ENCODE measurements around the gene EGLN3.
"Not testable (repeated sequence)": the region's sequence is repeated elsewhere in the genome, so short reads cannot be mapped to it uniquely, and the experiment has no call there.

EGLN3 gene

DNA sequence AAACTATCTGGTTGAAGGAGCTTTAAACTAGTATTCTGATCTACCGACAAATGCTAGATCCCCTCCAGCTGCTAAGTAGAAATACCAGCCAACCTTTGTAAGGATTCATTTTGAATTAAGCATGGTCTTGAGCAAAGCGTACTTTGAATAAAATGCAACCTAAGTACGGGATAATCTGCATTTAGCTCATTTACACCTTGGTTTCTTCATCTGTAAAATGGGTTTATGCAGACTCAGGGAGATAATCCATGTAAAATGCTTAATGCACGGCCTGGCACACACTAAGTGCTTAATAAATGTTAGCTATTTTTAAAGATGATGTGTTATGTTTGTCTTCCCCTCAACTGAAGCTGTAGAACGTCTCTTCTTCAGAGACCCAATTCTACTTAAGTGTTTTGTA, 15.9 kb downstream of the EGLN3 start:
- DNase-seq: no peak

DNA sequence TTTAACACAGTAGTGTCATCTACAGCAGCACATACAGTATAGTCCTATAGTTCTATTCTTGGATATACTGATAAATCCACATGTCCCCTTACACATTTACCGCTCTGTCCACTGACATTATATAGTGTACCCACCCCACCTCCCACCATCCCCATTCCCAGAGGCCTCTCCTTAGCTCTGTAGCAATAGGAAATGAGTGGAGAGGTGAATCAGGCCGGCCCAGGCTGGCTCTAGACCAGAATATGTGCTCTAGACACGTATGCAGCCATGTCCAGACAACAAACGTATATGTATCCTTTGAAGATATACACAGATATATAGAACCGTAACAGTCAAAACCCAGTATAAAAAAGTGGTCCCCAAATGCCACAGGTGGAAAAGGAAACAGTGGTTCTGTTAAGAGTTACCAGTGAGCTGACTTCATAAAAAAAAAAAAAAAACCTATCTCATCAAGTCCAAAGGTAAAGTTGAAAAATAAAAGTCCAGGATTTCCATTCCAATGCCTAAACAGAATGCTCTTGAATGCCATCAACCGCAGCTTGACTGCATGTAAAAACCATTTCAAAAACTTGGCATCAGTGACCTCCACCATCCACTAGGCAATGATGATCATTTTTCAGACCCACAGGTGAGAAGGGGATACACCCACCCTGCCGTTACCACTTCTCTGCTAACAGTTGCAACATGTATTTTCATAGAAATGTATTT, 16.7 kb downstream of the EGLN3 start:
- DNase-seq: no peak

DNA sequence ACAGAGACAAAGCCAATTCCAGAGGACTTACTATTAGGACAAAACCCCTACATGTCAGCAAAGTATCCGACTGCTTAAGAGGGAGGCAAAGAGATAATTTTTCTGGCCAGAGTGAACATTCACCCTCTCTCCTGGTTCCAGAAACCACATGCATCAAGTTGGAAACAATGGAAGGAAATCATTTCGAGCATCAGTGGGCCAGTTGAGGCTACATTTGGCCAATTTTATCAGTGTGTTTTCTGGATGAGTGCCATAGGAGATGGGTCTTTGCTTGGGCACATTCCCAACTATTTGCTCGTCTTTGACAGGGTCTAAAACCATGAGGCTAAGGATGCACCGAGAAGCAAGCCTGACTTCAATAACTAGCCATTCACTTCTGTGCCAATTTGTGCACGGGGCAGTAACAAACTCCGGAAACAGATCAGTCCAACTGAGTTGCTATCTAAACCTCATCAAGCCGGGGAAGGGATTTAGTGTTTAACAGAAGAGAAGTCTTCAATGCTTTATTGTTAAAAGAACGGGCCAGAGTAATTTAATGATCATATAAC, 17.4 kb downstream of the EGLN3 start:
- no peak for DNase-seq

DNA sequence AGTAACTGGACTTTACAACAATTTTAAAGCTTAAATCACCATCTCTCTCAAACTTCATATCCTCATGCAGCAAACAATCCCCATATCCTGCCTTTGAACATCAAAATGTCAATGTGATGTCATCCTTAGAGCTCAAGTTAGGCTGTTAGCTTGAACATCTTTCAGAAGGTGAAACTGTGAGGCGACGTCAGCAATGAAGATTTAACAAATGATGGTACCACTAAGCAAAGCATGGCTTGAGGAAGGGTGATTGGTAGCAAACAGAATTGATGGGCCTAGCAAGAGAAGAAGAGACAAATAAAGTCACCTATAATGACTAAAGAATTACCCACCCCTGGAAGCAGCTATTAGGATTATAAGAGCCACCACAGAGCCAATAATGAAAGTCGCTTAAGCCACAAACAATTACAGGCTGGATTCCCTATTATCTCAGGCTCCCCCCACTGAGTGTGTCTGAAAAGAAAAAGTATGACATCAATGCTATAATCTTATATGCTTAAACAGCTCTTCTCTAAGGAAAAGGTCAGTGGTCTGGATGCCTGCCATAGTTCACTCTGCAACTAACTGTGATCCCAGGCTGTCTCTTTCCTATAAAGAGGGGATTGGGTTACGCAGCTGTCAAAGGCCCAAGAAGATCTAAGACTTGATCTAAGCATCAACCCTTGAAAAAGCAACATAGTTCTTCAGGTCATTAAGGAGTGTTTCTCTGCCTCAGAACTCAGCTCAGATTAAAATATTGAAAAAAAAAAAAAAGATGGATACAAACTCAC, 18.1 kb downstream of the EGLN3 start:
- DNase-seq: no peak

GRCh38 chr14:33932033-33932432, 18.8 kb downstream of the EGLN3 start:
- no peak for DNase-seq

- DNase-seq: no peak
These were observed 19.4 kb downstream of the EGLN3 start for GRCh38 chr14:33931461-33931860.

DNA sequence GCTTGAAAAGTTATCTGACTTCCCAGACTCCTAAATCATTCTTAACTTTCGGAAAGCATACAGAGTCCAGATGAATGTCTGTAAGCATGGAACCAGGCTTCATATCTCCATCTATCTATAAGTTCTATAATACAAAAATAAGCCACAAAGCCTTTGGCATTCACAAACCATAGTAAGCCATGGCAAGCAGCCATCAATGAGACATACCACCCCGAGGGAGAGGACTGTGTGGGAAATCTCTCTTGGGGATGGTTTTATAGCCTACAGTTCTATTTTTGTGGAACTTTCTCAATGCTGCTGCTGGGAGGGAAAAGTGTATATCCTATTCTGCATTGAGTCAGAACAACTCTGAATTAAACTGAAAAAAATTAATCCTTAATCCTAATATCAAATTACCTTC, 20.4 kb downstream of the EGLN3 start:
- no peak for DNase-seq

DNA sequence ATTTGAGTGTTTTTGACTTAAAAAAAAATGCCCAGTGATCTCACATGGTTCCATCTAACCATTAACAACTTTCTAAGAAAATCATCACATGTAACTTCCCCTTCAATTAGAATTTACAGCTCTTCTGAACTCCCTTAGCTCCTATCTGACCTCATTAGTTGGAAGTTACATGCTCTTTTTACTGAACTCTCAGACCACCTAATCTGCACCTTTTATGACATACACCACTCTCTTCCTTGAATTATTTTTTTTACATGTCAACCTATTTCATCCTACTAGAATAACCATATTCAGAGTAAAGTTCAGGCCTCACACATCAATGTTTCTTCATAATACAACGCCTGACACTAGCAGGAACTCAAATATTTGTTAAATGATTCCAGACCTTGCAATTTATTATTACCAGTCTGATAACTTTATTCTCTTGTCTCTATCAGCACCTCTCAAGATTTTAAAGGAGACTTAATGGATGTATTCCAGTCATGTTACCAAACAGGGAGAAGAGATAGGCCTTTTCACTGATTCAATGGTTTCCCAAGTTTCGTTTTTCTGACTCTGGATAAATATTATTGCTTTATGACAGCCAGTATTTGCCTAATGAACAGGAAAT, 21.0 kb downstream of the EGLN3 start:
- DNase-seq: no peak

GRCh38 chr14:33928895-33929294, 22.0 kb downstream of the EGLN3 start:
- DNase-seq: no peak

DNA sequence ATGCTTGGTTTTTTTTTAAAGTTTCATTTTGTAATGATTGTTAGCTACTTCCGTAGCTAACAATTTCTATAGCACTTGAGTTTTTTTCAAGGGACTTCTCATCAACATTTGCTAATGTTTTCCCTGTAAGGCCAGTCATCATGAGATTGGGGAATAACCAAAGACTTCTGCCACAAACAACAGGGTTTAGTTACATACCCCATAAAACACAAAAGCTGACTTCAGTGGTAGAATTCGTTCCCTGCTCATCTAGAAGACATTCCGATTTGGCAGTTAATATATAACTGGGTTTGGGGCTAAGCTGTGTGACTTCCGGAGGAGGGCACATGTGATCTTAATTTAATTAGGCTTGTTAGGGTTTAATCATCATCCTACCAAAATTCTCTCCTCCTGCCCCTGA, 22.9 kb downstream of the EGLN3 start:
- DNase-seq: no peak

GRCh38 chr14:33926967-33927366, 23.9 kb downstream of the EGLN3 start:
- not testable (repeated sequence) for DNase-seq

GRCh38 chr14:33925946-33926345, 24.9 kb downstream of the EGLN3 start:
- no peak for DNase-seq

- no peak for DNase-seq
These were observed 25.6 kb downstream of the EGLN3 start for GRCh38 chr14:33925235-33925634.

DNA sequence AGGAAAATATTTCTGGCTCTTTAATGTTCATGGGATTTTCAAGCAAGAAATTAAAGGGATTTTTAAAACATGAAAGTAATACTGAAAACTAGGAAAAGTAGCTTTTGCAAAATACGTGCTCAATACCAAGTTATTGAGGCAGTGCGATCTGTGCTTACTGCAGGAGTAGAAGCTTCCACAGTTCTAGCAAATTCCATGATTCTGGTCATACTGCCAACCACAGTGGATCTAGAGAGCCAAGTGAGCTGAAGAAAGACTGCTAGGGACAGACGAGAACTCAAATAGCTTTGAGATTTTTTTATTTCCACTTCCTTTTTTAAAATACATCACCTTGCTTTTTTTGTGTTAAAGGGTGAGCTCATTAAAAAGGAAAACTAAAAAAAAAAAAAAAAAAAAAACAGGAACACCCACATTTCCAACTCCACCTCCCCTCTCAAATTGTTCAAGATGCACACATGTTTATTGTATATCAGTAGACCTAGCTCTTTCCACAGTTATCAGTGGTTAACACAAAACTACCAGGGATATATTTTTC, 26.2 kb downstream of the EGLN3 start:
- peak in 2 of 4 experiments; percentile 22 to 32 for DNase-seq

DNA sequence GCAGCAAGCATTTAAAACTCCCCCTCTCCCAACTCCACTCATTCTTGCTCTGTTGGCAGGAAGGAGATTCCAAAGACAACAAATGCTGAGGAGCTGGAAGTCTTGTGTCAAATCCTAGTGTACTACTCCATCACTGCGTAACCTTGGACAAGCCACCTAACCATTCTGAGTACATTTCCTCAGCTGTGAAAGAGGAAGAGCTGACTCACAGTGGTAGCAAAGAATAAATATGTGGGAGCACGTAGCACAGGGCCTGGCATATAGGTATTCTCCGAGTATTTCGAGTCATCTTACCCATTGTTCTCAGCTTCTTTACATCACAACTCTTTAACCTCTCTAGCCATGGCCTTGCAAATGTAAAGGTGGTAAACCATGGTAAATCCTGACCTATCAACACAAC, 28.7 kb downstream of the EGLN3 start:
- DNase-seq: no peak

GRCh38 chr14:33918256-33918655, 32.6 kb downstream of the EGLN3 start:
- no peak for DNase-seq

DNA sequence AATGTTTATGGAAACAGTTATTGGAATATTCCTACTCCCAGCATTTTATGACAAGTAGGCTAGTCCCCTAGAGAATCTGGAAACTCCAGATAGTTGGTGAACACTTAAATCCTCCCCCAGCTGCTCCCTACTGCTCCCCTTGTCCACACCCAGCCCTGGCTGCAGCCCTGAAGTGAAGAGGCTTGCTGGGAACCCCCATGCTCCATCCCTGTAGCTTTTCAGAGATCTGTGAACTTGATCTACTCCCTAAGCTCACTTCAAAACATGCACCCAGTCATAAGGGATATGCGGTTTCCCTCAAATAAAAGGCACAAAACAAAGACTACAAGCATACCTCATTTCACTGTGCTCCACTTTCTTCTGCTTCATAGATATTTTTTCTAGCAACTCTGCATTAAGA, 33.2 kb downstream of the EGLN3 start:
- no peak for DNase-seq

DNA sequence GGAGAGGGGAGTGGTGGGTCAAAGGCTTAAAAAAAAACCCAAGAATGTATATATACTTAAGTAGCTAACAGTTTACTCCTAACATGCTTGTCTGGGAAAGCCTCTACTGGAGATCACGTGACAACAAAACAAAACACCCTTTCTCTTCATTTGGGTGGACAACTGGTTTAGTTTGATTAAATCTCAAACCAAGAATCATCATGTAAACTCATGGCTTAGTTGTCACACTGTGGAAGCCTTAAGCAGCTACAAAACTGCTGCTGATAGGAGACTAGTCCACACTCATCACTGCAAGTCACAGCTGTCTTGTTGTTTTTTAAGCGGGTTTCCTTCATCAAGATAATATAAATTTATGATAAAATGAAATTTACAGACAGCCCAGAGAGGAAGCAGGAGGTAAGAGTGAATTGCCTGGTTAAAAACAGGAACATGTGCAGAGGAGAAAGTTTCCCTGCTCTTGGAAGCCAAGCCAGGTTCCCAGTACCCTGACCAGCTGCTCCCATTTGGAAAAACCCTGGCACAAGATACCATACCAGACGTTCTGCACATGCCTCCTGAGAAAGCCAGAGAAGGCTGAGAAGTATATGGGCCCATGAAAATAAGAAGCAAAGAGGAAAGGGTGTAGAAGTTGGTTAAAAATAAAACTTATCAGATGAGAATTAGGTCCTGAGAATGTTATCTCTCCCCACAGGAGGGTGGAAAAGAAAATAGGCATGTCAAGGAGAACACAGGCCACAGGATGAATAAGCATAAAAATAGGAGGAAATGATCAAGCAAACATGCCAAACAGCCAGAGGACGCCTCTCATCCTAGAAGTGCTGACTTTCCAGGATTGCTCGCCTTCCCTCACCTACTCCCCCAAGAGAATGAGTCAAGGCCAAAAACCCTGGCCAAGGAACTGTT, 34.0 kb downstream of the EGLN3 start:
- DNase-seq: peak in 1 of 4 experiments; percentile 1

- DNase-seq: no peak
These were observed 35.2 kb downstream of the EGLN3 start for GRCh38 chr14:33915682-33916081.

- DNase-seq: no peak
These were observed 36.0 kb downstream of the EGLN3 start for GRCh38 chr14:33914676-33915516.

- DNase-seq: no peak
These were observed 39.8 kb downstream of the EGLN3 start for GRCh38 chr14:33911046-33911445.

All from suppressor macrophage (primary cell).